Natural killer cell (primary cell): ENCODE data around the gene RARG. TPM values are rescaled to one million over a fixed set of nuclear protein-coding genes. Genes with fewer than 3 reads are reported as not detected.
"Not testable (repeated sequence)": the region's sequence is repeated elsewhere in the genome, so short reads cannot be mapped to it uniquely, and the experiment has no call there.

ENCODE experiments used
- ATAC-seq, 3 donors: fragments of 150-1000 bp in 2 of 3; fragments of 200-7000 bp in 1 of 3; cut with Tn5 transposase; 1 replicate in 1 of 3; 2 replicates in 2 of 3; pipeline ENCODE4 v1.10.0; 2021; ENCODE audit warnings: mild to moderate bottlenecking in 2 of 3, moderate library complexity in 2 of 3
- DNase-seq, 2 donors: peaks; one replicate each; pipeline versions ENCODE4 v3.0.0 to v3.0.0-alpha.2; 2013 to 2021; ENCODE audit warnings: mixed read lengths in 1 of 2
- H3K27ac ChIP-seq: one replicate; pipeline ENCODE4 v1.5.1; 2013; ENCODE audit warnings: mild to moderate bottlenecking, low read length
- H3K27me3 ChIP-seq: one replicate; pipeline ENCODE4 v1.6.1; 2013; ENCODE audit warnings: low read length; ENCODE audit not compliant: control insufficient read depth, insufficient read depth
- H3K36me3 ChIP-seq: one replicate; pipeline ENCODE4 v1.6.1; 2013; ENCODE audit warnings: low read length; ENCODE audit not compliant: control insufficient read depth, insufficient read depth
- H3K4me1 ChIP-seq: one replicate; pipeline ENCODE4 v1.6.1; 2013; ENCODE audit warnings: low read length; ENCODE audit not compliant: control insufficient read depth, insufficient read depth
- H3K4me3 ChIP-seq: one replicate; pipeline ENCODE4 v1.5.1; 2013; ENCODE audit warnings: low read length
- H3K9me3 ChIP-seq: one replicate; pipeline ENCODE4 v1.6.1; 2013; ENCODE audit warnings: low read length; ENCODE audit not compliant: control insufficient read depth, insufficient read depth
- H3K27ac Mint-ChIP-seq, 2 donors: one replicate each; pipeline ENCODE4 v1.8.0; 2022; ENCODE audit warnings: mild to moderate bottlenecking in 2 of 2, mixed read lengths in 2 of 2, moderate library complexity in 1 of 2
- H3K27me3 Mint-ChIP-seq, 2 donors: one replicate each; pipeline ENCODE4 v1.8.0; 2022; ENCODE audit warnings: low read depth in 2 of 2, mixed read lengths in 2 of 2
- H3K36me3 Mint-ChIP-seq: one replicate; pipeline ENCODE4 v1.8.0; 2022; ENCODE audit warnings: mixed read lengths
- H3K4me1 Mint-ChIP-seq, 2 donors: one replicate each; pipeline ENCODE4 v1.8.0; 2022; ENCODE audit warnings: mixed read lengths in 2 of 2
- H3K4me3 Mint-ChIP-seq: one replicate; pipeline ENCODE4 v1.8.0; 2022; ENCODE audit warnings: mild to moderate bottlenecking, moderate library complexity, mixed read lengths
- H3K9me3 Mint-ChIP-seq, 2 donors: one replicate each; pipeline ENCODE4 v1.8.0; 2022; ENCODE audit warnings: mixed read lengths in 2 of 2
- WGBS: methylation state at CpG from one replicate; pipeline ENCODE4 v1.1.7; 2013; ENCODE audit warnings: missing lambda C conversion rate; ENCODE audit not compliant: insufficient coverage; 5-methylcytosine and 5-hydroxymethylcytosine counted together
- intact Hi-C: fragments of 100-400 bp; cut with micrococcal nuclease; formaldehyde crosslinking; loops from one replicate; pipeline ENCODE4 v1.14.2; 2022
- total RNA-seq, 4 donors: library from RNA; stranded (reverse); fragments of 120-200 nt in 1 of 4; gene quantifications; one replicate each; pipeline versions ENCODE4 v1.2.3 to v1.2.4, GENCODE V29; 2013 to 2022
- TF ChIP-seq, protein P1 (sequence below): fragments of 200-600 bp; IDR thresholded peaks from one replicate; pipeline ENCODE4 v1.8.0; 2022; ENCODE audit warnings: antibody characterized with exemption

RARG gene
- total RNA-seq, 3 donors from 2014 or later (not counting 1 experiment from before 2014, with no cell fraction given): 24.0 to 30.6 (median 27.5) TPM

DNA sequence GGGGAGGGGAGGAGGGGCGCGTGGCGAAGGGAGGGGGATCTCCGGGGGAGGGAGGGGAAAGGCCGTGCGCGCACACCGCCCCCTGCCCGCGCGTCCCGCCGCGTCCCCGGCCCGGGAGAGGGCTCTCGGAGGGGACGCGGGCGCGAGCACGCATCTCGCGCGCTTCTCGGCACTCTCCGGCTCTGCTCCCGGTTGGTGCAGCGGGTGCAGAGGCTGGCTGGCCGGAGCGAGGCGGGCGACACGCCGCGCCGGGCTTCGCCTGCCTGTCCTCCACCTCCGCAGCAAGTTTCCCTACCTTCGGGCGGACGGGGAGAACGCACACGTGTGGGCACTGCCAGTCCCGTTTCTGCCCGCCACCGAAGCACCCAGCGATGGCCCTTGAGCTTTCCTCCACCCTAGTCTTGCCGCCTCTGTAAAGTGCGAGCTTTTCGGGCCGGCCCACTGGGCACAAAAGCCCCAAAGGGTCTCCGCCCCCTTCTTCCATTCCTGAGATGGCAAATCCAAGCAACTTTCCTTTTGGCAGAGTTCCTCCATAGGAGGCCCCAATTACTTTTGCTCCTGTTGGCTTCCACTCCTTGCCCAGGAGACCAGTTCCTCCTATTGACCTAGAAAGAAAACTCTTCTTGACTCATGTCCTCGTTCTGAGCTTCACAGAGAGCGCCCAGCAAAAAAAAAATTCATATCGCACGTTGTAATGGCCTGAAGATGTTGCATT is 50.9 kb downstream of the RARG start:
- Mint-ChIP-seq H3K27ac (peak overlapping the region; percentile 93 to 97), H3K36me3 (no peaks in the 10 kb centered on the region), H3K27me3 (no peaks in the 10 kb centered on the region), H3K4me3 (peak overlapping the region; percentile 95), H3K9me3 (no peaks in the 10 kb centered on the region), H3K4me1 (peaks cover 34 to 51% of the 10 kb centered on the region in 2 donors)
- ATAC-seq (peak; percentile 37 to 63 (median 49)), DNase-seq (peak; percentile 60 to 91)
- Histone ChIP-seq H3K27me3 (no peaks in the 10 kb centered on the region), H3K27ac (peak overlapping the region; percentile 91), H3K9me3 (no peaks in the 10 kb centered on the region), H3K36me3 (peaks cover 33% of the 10 kb centered on the region), H3K4me3 (peak overlapping the region; percentile 74), H3K4me1 (peaks cover 20% of the 10 kb centered on the region)
- TF ChIP-seq, protein P1, sequence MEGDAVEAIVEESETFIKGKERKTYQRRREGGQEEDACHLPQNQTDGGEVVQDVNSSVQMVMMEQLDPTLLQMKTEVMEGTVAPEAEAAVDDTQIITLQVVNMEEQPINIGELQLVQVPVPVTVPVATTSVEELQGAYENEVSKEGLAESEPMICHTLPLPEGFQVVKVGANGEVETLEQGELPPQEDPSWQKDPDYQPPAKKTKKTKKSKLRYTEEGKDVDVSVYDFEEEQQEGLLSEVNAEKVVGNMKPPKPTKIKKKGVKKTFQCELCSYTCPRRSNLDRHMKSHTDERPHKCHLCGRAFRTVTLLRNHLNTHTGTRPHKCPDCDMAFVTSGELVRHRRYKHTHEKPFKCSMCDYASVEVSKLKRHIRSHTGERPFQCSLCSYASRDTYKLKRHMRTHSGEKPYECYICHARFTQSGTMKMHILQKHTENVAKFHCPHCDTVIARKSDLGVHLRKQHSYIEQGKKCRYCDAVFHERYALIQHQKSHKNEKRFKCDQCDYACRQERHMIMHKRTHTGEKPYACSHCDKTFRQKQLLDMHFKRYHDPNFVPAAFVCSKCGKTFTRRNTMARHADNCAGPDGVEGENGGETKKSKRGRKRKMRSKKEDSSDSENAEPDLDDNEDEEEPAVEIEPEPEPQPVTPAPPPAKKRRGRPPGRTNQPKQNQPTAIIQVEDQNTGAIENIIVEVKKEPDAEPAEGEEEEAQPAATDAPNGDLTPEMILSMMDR: no peak
- WGBS: under 1% methylated on average over 57 of the region's 57 CpGs
- intact Hi-C loops: loop anchor here (1.0 to 2.0 kb wide), 3 partner anchors 20 to 140 kb away; partner anchors contain the start of gene AAAS

DNA sequence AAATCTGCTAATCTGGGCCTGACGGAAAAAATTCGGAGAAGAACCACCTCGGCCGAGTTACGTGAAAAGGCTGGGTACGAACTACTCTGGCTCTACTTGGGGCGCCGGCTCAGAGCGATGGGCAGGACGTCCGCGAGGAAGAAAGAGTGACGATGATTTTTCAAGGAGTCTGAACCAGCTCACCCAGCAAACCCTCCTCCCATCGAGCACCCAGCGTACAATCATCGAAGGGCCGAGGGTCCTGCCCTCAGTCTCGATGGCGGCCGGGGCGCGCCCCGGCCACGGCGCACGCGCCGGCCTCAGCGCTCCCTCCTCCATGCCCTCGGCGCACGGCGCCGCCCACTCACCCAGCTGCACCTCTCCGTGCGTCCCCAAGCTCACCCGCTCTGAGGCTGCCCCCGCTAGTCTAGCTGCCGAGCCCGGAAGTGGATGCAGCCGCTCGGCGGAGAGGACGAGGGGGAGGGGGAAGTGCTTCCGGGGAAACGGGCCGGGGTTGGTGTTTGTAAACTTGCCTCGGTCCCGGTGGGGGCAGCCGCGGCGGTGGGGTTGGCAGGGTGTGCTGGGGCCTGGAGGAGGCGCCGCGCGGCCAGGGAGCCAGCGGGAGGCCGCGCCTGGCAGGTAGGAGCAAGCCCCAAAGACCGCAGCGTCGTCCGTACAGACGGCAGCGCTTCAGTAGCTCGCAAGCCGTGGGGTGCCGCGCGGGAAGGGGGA is 51.6 kb downstream of the RARG start, which contains the start of the genes CSAD and ZNF740:
CSAD (minus strand) TSS at position 706 of the 711 bp plus-strand sequence. CDS start 7,455 bp downstream, outside the sequence.
ZNF740 (plus strand) TSS at position 503 of the 711 bp plus-strand sequence. CDS start 1,262 bp downstream, outside the sequence.
- H3K4me3 ChIP-seq: peak within 1 kb of the TSS; percentile 74
- peaks cover 34 to 51% of the 10 kb centered on the region in 2 donors for H3K4me1 Mint-ChIP-seq
- H3K36me3 ChIP-seq: peaks cover 26% of the 10 kb centered on the region
- peak within 1 kb of the TSS; percentile 95 for H3K4me3 Mint-ChIP-seq
- TF ChIP-seq, protein P1: no peak
- H3K27me3 ChIP-seq: no peaks in the 10 kb centered on the region
- DNase-seq: peak; percentile 90 to 99
- ATAC-seq: peak; percentile 96 to 100 (median 97)
- peak within 1 kb of the TSS; percentile 91 for H3K27ac ChIP-seq
- no peaks in the 10 kb centered on the region for H3K27me3 Mint-ChIP-seq
- H3K9me3 Mint-ChIP-seq: no peaks in the 10 kb centered on the region
- no peaks in the 10 kb centered on the region for H3K36me3 Mint-ChIP-seq
- H3K9me3 ChIP-seq: no peaks in the 10 kb centered on the region
- H3K27ac Mint-ChIP-seq: peak within 1 kb of the TSS; percentile 93 to 97
- intact Hi-C loops: loop anchor here (1.0 to 2.0 kb wide), 3 partner anchors 20 to 141 kb away; partner anchors contain the start of gene AAAS
- H3K4me1 ChIP-seq: peaks cover 20% of the 10 kb centered on the region
- under 1% methylated on average over 70 of the region's 70 CpGs for WGBS

DNA sequence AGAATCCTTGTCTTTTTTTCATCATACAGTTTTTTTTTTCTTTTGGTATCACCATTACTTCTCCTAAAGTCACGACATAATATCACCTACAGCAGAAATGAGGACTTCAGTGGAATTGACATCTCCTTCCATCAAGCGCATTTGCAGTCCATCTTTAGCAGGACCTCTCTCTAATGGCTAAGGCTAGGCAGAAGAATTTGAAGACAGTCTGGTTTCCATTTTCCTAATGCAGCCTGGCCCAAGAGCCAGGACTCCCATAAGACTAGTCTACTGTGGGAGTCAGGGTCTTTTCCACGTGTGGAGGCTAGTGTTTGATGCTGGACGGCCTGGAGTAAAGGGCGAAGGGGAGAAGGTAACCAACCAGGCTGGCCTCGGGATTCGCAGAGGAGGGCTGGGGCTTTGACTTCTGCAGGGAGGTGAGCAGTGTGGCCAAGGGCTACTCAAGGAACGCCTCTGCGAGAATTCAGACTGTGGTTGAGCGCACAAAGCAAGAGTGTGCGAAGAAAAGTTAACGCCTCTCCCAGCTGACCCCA is 52.3 kb downstream of the RARG start:
- peak overlapping the region; percentile 93 to 97 for H3K27ac Mint-ChIP-seq
- Histone ChIP-seq H3K27ac (peak overlapping the region; percentile 91), H3K4me3 (peak overlapping the region; percentile 74), H3K27me3 (no peaks in the 10 kb centered on the region), H3K4me1 (peaks cover 20% of the 10 kb centered on the region), H3K9me3 (no peaks in the 10 kb centered on the region), H3K36me3 (peaks cover 20% of the 10 kb centered on the region)
- peak overlapping the region; percentile 89 for H3K4me3 Mint-ChIP-seq
- no peaks in the 10 kb centered on the region for H3K27me3 Mint-ChIP-seq
- TF ChIP-seq, protein P1: no peak
- H3K9me3 Mint-ChIP-seq: no peaks in the 10 kb centered on the region
- H3K4me1 Mint-ChIP-seq: peaks cover 34 to 49% of the 10 kb centered on the region in 2 donors
- intact Hi-C loops: loop anchor here (1.0 to 2.0 kb wide), 3 partner anchors 21 to 142 kb away; partner anchors contain the start of gene AAAS
- ATAC-seq (peak; percentile 3 to 8 (median 4)), DNase-seq (no peak)
- 16% methylated on average over 12 of the region's 12 CpGs for WGBS
- H3K36me3 Mint-ChIP-seq: no peaks in the 10 kb centered on the region

DNA sequence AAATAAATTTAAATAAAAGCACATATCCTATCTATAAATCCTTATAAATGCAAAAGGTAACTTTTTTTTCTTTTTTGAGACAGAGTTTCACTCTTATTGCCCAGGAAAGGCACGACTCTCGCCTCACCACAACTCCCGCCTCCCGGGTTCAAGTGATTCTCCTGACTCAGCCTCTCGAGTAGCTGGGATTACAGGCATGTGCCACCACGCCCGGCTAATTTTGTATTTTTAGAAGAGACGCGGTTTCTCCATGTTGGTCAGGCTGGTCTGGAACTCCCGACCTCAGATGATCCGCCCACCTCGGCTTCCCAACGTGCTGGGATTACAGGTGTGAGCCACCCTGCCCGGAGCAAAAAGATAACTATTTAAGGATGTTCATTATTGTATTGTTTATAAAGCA is 53.2 kb downstream of the RARG start:
- not testable (repeated sequence) for H3K4me3 ChIP-seq

DNA sequence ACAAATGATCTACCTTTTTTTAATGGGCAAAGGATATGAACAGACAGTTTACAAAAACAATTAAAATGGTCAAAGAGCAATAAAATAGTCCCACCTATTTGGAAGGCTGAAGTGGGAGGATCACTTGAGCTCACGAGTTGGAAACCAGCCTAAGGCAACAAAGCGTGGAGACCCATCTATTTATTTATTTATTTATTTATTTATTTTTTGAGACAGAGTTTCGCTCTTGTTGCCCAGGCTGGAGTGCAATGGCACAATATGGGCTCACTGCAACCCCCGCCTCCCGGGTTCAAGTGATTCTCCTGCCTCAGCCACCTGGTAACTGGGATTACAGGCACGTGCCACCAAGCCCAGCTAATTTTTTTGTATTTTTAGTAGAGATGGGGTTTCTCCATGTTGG is 54.6 kb downstream of the RARG start:
- H3K9me3 Mint-ChIP-seq, H3K27ac ChIP-seq, H3K9me3 ChIP-seq, H3K27me3 Mint-ChIP-seq, H3K4me3 Mint-ChIP-seq, intact Hi-C loops, H3K27ac Mint-ChIP-seq, DNase-seq, H3K27me3 ChIP-seq, H3K36me3 Mint-ChIP-seq, H3K4me3 ChIP-seq, ATAC-seq, H3K36me3 ChIP-seq: not testable (repeated sequence)
- 92% methylated on average over 6 of the region's 6 CpGs for WGBS
- H3K4me1 Mint-ChIP-seq: peaks cover 27 to 32% of the 10 kb centered on the region in 2 donors
- H3K4me1 ChIP-seq: peaks cover 20% of the 10 kb centered on the region

More for the DNA sequence above, 53.2 kb downstream of the RARG start:
- H3K27me3 Mint-ChIP-seq, H3K9me3 ChIP-seq, H3K27ac ChIP-seq, H3K27me3 ChIP-seq, H3K9me3 Mint-ChIP-seq, intact Hi-C loops, ATAC-seq, H3K36me3 Mint-ChIP-seq, DNase-seq: not testable (repeated sequence)
- Histone ChIP-seq H3K4me1 (peaks cover 20% of the 10 kb centered on the region), H3K36me3 (peaks cover 14% of the 10 kb centered on the region)
- Mint-ChIP-seq H3K4me1 (peaks cover 34 to 43% of the 10 kb centered on the region in 2 donors), H3K27ac (peak overlapping the region; percentile 93 to 97), H3K4me3 (peak overlapping the region; percentile 89)
- WGBS: 95% methylated on average over 14 of the region's 14 CpGs
